GM19372 (cell line): Measurements from ENCODE around the gene CLINT1.
A peak's percentile ranks its signal among the peaks of the same experiment; 100 is the strongest.
"Not testable (repeated sequence)": the region's sequence is repeated elsewhere in the genome, so short reads cannot be mapped to it uniquely, and the experiment has no call there.

Experiments
- ATAC-seq: cut with Tn5 transposase; IDR thresholded peaks from one replicate; pipeline ENCODE4 v1.9.1; 2021; ENCODE audit warnings: mild to moderate bottlenecking, low read depth, moderate library complexity; ENCODE audit not compliant: unreplicated experiment

CLINT1 gene

DNA sequence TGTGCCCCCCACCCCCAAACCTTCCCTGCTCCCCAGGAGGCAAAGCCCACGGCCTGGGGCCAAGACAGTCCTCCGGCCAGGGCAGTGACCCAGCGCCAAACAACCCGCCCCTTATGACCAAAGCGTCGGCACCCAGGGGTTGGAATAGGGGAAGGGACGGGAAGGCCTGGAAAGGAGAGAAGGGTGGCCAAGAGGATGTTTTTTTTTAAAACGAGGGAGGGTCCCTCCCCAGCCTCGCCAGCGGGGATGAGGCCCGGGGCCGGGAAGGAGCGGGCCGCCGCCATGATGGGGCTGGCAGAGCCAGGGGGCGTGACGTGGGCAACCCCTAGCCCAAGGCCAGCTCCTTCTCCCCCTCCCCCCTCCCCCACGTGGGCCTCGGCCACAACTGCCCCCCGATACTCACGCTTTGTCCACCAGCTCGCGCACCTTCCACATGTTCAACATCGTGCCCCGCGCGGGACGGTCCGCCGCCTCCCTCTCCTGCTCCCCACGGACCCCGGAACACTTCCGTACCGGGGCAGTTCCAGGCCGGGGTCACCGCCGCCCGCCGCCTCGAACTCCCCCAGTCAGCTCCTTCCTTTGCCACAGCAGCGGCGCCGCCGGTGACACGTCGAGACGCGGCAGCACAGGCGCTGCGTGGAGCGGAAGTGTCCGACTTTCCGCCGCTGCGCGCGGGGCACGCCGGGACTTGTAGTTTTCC is at the start of gene CLINT1:
TSS of gene CLINT1 (minus strand) at position 619 of the 700 bp plus-strand sequence. CDS start at position 444, 175 bp downstream.
- peak; percentile 46 for ATAC-seq

DNA sequence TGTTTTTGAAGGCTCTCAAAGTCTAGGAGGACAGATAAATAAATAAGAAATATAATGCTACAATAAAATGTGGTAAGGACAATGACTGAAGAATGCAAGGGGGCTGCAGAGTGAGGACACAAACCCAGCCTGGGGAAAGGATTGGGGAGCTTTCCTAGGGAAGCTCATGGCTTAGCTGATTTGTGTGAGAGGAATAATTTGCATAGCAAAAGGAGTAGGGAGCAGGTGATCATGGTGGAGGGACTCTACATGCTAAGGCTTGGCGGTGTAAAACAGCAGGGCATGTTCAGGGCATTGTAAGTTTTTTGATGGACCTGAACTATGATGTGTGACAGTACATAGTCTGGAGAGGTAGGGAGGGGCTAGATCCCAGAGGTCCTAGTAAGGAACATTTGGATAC is 49.5 kb upstream of the CLINT1 start:
- ATAC-seq = no peak

DNA sequence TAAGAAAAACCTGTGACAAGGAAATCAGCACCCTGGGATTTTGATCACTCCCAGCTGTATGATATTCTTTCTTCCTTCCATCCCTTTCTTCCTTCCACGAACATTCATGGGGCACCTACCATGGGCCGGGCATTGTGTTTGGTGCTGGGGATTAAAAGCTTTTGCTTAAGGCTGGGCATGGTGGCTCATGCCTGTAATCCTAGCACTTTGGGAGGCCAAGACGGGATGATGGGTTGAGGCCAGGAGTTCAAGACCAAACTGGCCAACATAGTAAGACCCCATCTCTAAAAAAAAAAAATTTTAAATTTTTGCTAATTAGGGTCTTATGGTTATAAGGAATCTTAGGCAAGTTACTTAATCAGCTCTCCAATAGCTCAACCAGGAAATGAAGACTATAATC is 48.5 kb upstream of the CLINT1 start:
- no peak for ATAC-seq

DNA sequence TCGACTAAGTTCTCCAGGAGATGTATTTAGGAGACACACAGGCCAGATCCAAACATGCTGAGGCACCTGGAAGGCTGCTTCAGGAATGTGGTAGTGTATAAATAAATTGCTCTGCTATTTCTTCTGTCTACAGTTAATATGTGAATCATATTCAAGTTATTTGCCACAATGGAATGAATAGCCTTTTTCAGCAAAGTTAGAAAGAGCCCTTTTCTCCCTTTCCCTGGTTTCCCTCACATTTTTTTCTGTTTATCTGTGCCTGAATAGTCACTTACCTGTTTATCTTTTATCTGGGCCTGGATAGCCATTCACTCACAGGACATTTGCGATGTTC is 44.1 kb upstream of the CLINT1 start:
- no peak for ATAC-seq

DNA sequence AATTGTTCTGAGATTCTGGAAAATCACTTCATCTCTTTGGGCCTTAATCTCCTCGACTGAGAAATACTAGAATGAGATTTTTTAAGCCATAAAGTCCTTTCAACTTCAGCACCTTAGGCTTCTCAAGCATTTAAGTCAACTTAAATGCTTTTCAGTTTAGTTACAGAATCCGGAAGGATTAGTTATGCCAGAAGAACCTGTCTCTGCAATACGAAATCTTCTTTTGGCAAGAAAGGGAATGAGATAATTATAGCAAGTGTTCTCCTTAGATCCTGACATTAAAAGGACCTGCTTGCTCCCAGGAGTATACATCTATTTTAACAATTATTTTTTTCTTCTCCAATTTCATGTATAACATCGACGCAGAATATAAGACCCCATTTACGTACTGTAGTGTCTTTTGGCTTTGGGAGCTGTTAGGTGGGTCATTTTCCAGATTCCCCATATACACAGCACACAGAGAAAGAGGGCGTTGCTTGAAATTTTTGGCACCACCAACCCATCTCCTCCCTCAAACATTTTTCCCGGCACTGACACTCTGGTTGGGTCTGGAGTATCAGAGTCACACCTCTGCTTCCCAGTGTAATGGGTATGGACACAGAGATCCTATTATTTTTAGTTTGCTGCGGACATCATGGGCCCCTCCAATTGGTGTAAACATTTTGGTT is 43.6 kb upstream of the CLINT1 start:
- no peak for ATAC-seq

DNA sequence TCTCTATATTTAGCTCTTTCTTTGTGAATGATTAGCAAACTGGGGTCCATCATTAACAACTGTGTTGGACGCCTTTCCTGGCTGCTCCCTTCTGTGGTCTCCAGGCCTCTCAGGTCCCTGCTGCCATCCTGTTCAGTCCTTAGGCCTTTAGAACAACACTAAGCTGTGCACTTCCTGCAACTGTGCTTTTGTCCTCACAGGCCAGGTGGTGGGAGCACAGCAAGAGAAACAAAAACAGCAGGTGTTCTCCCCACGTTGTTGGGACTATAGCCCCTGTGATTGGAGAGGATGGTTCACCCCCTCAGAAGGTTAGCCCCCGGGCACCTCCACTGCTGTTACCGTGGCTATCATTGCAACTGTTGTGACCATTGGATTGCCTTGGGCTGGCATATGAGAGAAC is 41.7 kb upstream of the CLINT1 start:
- ATAC-seq = no peak

GRCh38 chr5:157893611-157894010 is 34.7 kb upstream of the CLINT1 start:
- no peak for ATAC-seq

- ATAC-seq = no peak
Observed at GRCh38 chr5:157892974-157893373, 34.0 kb upstream of the CLINT1 start.

DNA sequence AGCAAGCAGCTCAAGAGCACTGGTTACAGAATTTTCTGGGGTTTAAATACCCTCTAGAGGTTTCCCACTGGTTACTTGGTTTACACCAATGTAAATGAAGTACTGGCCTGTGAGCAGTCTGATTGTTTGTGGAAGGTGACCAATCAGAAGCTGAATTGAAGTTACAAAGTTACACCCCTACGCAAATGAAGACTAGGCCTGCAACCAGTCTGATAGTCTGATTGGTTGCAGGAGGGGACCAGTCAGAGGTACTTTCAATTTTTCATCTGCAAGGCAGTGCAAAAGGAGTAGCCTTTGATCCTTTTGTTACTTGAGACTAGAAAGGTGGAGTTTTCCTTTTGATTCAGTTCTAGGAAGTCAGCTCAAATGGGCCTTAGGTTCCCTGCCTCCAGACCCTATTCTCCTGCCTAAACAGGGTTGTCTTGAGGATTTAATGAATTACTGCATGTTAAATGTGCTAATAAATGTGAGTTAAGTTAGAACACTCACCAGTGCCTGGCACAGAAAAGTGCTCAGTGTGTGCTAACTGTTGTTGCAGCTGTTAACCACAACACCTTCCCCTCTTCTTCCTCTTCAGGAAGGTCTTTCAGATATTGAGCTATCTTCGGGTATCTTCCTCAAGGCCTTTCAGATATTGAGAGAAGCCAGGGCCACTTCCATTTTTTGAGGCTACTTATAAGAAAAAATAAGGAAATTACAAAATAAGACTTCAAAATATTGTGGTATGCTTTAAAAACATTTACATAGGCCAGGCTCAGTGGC is 32.1 kb upstream of the CLINT1 start:
- no peak for ATAC-seq

GRCh38 chr5:157888814-157889532 is 30.0 kb upstream of the CLINT1 start:
- no peak for ATAC-seq

DNA sequence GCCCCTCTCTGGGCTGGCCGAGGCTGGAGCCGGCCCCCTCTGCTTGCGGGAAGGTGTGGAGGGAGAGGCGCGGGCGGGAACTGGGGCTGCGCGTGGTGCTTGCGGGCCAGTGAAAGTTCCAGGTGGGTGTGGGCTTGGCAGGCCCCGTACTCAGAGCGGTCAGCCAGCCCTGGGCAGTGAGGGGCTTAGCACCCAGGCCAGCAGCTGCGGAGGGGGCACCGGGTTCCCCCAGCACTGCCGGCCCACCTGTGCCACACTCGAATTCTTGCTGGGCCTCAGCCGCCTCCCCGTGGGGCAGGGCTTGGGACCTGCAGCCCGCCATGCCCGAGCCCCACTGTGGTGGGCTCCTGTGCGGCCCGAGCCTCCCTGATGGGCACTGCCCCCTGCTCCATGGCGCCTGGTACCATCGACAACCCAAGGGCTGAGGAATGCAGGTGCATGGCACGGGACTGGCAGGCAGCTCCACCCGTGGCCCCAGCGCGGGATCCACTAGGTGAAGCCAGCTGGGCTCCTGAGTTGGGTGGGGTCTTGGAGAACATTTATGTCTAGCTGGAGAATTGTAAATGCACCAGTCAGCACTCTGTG is 27.9 kb upstream of the CLINT1 start:
- no peak for ATAC-seq

DNA sequence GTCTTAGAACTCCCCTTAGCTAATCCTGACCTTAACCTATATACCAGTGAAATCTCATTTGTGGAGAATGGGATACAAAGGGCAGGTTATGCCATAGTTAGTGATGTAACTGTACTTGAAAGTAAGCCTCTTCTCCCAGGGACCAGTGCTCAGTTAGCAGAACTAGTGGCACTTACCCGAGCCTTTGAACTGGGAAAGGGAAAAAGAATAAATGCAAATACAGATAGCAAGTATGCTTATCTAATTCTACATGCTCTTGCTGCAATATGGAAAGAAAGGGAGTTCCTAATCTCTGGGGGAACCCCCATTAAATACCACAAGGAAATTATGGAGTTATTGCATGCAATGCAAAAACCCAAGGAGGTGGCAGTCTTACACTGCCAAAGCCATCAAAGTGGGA is 26.1 kb upstream of the CLINT1 start:
- not testable (repeated sequence) for ATAC-seq

- not testable (repeated sequence) for ATAC-seq
Observed at GRCh38 chr5:157881498-157881897, 22.6 kb upstream of the CLINT1 start.

GRCh38 chr5:157877821-157878220 is 18.9 kb upstream of the CLINT1 start:
- no peak for ATAC-seq

DNA sequence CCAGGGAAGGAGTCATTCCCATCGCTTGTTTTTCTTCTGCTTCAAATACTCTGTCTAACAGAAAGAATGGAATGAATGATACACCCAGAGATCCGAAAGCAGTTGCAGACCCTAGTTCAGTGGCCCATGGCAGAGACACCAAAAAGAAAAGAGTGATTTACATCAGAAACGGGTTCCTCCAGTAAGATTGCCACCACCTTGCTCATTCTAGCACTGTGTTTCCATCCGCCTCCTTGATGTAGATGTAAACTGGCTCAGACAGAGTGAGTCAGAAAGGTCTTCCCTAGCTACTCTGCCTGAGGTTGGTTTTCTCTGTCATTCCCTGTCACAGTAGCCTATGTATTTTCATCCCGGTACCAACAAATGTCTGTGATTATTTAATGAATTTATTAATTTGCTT is 15.9 kb upstream of the CLINT1 start:
- no peak for ATAC-seq

GRCh38 chr5:157870837-157871834 is 12.2 kb upstream of the CLINT1 start:
- no peak for ATAC-seq

- ATAC-seq = no peak
Observed at GRCh38 chr5:157867751-157868387, 8.9 kb upstream of the CLINT1 start.

DNA sequence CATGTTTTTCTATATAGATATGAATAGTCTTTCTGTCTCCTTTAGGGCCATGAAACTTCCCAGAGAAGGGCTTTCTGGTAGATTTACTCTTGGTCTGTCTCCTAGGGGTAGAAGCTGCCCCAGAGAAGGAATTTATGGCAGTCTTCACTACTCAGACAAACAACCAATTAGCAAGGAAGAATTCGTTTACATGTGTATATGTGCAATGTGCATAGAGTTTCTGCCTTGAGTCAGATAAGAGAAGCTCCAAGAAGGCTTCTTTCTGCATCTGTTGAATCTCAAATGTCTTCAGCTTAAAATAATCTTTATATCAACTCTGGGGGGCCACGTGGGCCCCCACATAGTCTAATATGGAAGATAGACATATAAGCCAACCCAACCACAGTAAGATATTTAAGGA is 7.6 kb upstream of the CLINT1 start:
- no peak for ATAC-seq

GRCh38 chr5:157865781-157866180 is 6.8 kb upstream of the CLINT1 start:
- ATAC-seq = no peak
